ENCODE measurements around the gene PIAS4. TPM values are rescaled to one million over a fixed set of nuclear protein-coding genes. Genes with fewer than 3 reads are reported as not detected.

The PIAS4 gene
- total RNA-seq, 1 donor from 2014 or later, result 26.0 TPM

DNA sequence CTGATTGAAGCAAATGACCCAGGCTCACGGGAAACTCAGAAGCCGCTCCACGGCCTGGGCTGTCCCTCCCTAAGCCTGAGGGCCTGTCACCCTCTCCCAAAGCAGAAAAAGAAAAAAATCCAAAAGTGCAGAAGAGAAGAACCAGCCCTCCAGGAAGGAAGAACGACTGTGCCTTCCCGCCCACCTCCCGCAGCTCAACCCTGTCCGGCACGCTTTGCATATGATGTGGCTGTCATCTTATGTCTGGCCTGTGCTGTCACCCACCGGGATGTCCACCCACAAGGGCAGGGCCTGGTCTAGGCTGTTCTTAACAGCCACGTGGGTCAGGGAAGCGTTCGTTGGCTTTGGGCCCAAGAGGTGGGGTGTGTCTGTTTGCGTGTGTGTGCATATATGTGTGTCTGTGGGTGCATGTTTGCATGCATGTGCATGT, 45.5 kb downstream of the PIAS4 start:
- H3K4me3 Mint-ChIP-seq (ENCODE audit: unreplicated experiment), result peak overlapping the region; percentile 58
- Histone ChIP-seq H3K4me1 (ENCODE audit: insufficient read depth, low read length) (peaks cover 24% of the 10 kb centered on the region), H3K36me3 (ENCODE audit: insufficient read depth, low read length) (peaks cover 17% of the 10 kb centered on the region), H3K27me3 (ENCODE audit: insufficient read depth, low read length) (no peaks in the 10 kb centered on the region), H3K4me3 (ENCODE audit: insufficient read depth, low read depth, low read length) (no peak overlapping the region), H2AFZ (ENCODE audit: low read depth, low read length) (no peak overlapping the region), H3K4me2 (ENCODE audit: low read length) (peak overlapping the region; percentile 67), H4K20me1 (ENCODE audit: insufficient read depth, low read length) (peaks cover 90% of the 10 kb centered on the region), H3K27ac (ENCODE audit: low read depth, low read length) (peak overlapping the region; percentile 72), H3K79me2 (ENCODE audit: insufficient read depth, low read length) (peaks cover 95% of the 10 kb centered on the region), H3K9ac (ENCODE audit: low read length) (peak overlapping the region; percentile 52), H3K9me3 (ENCODE audit: insufficient read depth, low read depth, low read length) (no peaks in the 10 kb centered on the region)
- FAIRE-seq (no peak), DNase-seq (ENCODE audit: low read depth) (no peak)
- H3K36me3 Mint-ChIP-seq (ENCODE audit: low read depth, unreplicated experiment), result peaks cover 29% of the 10 kb centered on the region
- no peak for TF ChIP-seq EZH2 (IDR thresholded peaks at IDR 0.05; ENCODE audit: insufficient read depth, low read length)
- no peak for TF ChIP-seq CTCF (IDR thresholded peaks at IDR 0.05; ENCODE audit: insufficient read depth, low read depth, low read length)
- H3K9me3 Mint-ChIP-seq (ENCODE audit: unreplicated experiment), result no peaks in the 10 kb centered on the region
- peaks cover 25% of the 10 kb centered on the region for H3K4me1 Mint-ChIP-seq (ENCODE audit: low read depth, unreplicated experiment)
- no peaks in the 10 kb centered on the region for H3K27me3 Mint-ChIP-seq (ENCODE audit: low read depth, unreplicated experiment)
- H3K27ac Mint-ChIP-seq (ENCODE audit: unreplicated experiment), result peak overlapping the region; percentile 47

GRCh38 chr19:4053423-4054324, 46.1 kb downstream of the PIAS4 start:
- H3K27ac Mint-ChIP-seq (ENCODE audit: unreplicated experiment), result peak overlapping the region; percentile 47
- no peak for FAIRE-seq

More at GRCh38 chr19:4053423-4054324, 46.1 kb downstream of the PIAS4 start:
- Histone ChIP-seq H4K20me1 (ENCODE audit: insufficient read depth, low read length) (peaks cover 90% of the 10 kb centered on the region), H3K27ac (ENCODE audit: low read depth, low read length) (no peak overlapping the region), H3K9me3 (ENCODE audit: insufficient read depth, low read depth, low read length) (no peaks in the 10 kb centered on the region), H2AFZ (ENCODE audit: low read depth, low read length) (no peak overlapping the region), H3K4me2 (ENCODE audit: low read length) (peak overlapping the region; percentile 67), H3K36me3 (ENCODE audit: insufficient read depth, low read length) (peaks cover 17% of the 10 kb centered on the region), H3K79me2 (ENCODE audit: insufficient read depth, low read length) (peaks cover 95% of the 10 kb centered on the region), H3K4me3 (ENCODE audit: insufficient read depth, low read depth, low read length) (no peak overlapping the region), H3K9ac (ENCODE audit: low read length) (no peak overlapping the region), H3K4me1 (ENCODE audit: insufficient read depth, low read length) (peaks cover 30% of the 10 kb centered on the region), H3K27me3 (ENCODE audit: insufficient read depth, low read length) (no peaks in the 10 kb centered on the region)
- H3K4me3 Mint-ChIP-seq (ENCODE audit: unreplicated experiment), result peak overlapping the region; percentile 58
- peaks cover 25% of the 10 kb centered on the region for H3K4me1 Mint-ChIP-seq (ENCODE audit: low read depth, unreplicated experiment)
- DNase-seq (ENCODE audit: low read depth), result no peak
- TF ChIP-seq EZH2 (IDR thresholded peaks at IDR 0.05; ENCODE audit: insufficient read depth, low read length) (no peak), CTCF (IDR thresholded peaks at IDR 0.05; ENCODE audit: insufficient read depth, low read depth, low read length) (no peak)
- H3K27me3 Mint-ChIP-seq (ENCODE audit: low read depth, unreplicated experiment), result no peaks in the 10 kb centered on the region
- no peaks in the 10 kb centered on the region for H3K9me3 Mint-ChIP-seq (ENCODE audit: unreplicated experiment)
- H3K36me3 Mint-ChIP-seq (ENCODE audit: low read depth, unreplicated experiment), result peaks cover 29% of the 10 kb centered on the region

Data from astrocyte (in vitro differentiated cells and primary cell).